GM10847 (cell line): ENCODE data around the gene CACNA1E.

ENCODE experiments used
- POLR2A ChIP-seq: IDR thresholded peaks from 2 replicates; pipeline ENCODE4 v1.6.1; 2011; ENCODE audit not compliant: insufficient read length; ENCODE audit errors: extremely low read depth

CACNA1E gene

GRCh38 chr1:181630398-181630797 is 147.1 kb downstream of the CACNA1E start:
- TF ChIP-seq POLR2A: no peak

DNA sequence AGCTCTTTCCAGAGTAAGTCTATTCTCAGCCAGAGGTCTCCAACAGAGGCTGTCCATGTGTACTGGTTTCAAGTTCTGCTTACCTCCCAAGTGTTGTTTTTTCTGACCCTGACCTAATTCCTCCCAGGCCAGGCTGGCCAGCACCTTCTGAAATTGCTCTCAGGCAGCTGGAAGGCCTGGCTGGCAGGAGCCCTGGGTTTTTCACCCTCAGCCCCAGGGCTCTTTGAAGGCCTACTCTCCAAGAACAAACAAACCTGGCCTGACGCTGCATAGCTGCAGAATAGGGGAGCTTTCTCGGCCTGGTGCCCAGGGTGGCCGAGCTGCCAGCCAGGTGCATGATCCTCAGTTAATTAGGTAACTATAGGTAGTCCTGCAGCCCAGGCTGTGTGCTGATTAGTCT is 147.5 kb downstream of the CACNA1E start:
- no peak for TF ChIP-seq POLR2A

DNA sequence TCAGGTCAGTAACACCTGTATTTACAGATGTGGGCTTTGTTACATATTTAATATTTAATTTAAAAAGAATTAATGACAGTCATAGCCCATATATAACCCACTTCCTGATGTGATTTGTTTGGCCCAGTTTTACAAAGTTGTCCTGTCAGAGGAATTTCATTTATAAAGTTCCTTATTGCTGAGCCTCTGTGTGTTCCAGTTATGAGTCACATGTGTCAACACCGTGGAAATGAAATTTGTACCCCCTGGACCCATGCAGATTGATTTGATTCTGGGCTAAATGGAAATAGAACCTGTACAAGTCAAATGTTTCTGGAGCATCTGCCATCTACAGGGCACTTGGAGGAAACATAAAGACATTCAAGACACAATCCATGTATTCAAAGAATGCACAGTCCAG is 149.2 kb downstream of the CACNA1E start:
- no peak for TF ChIP-seq POLR2A

DNA sequence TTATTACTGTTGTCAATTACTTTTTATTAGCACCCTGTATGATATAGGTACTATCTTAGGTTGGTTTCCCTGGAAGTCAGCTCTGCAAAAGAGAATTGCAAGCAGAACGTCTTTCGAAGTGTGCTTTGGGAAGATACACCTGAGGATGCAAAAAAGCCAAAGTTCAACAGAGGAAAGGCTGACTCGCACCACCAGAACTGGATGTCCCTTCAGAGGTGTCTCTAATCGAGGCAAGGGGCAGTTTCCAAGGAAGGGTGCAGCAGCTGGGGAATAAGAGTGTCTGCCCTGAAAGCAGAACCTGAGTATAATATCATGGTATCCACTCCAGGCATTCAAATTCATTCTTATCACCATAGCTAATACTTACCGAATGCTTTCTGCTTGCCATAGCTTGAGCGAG is 149.6 kb downstream of the CACNA1E start:
- TF ChIP-seq POLR2A: no peak

- no peak for TF ChIP-seq POLR2A
Observed at GRCh38 chr1:181635110-181635509, 151.8 kb downstream of the CACNA1E start.

DNA sequence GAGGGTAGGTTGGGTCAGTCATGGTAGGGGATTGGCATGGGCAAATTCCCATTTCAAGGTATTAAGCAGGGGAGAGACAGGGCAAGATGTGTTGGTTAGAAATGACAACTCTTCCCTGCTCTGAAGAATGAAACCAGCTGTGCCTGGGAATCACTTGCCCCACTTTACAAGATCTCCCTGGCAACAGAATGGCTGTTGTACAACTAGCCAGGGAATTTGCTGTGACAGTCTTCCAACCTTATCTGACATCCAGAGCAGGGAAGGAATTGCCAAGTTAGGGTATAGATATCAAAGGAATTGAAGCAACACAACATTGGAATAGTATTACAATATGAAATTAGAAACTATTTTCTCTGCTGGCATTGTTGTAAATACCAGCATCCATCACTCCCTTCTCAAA is 154.7 kb downstream of the CACNA1E start:
- no peak for TF ChIP-seq POLR2A

- TF ChIP-seq POLR2A: no peak
Observed at GRCh38 chr1:181640956-181641355, 157.6 kb downstream of the CACNA1E start.

GRCh38 chr1:181643631-181644030 is 160.3 kb downstream of the CACNA1E start:
- TF ChIP-seq POLR2A: no peak

DNA sequence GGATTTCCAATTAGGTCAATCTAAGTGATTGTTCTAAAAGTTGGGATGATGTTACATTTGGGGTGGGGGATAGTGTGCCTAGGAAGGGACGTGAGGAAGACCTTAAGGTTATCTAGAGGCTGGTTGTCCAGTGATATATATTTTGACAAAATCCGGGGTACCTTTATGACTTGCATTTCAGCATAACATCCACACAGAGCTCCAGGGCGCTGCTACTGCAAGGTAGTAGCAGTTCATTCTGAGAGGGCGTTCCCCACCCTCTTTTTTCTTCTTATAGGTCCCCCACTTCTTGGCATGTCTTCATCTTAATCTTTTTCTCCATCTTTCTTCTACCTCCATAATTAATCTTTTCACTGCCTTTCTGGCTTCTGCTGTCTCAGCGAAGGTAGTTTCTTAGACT is 161.9 kb downstream of the CACNA1E start:
- no peak for TF ChIP-seq POLR2A

- TF ChIP-seq POLR2A: no peak
Observed at GRCh38 chr1:181646710-181647109, 163.4 kb downstream of the CACNA1E start.

DNA sequence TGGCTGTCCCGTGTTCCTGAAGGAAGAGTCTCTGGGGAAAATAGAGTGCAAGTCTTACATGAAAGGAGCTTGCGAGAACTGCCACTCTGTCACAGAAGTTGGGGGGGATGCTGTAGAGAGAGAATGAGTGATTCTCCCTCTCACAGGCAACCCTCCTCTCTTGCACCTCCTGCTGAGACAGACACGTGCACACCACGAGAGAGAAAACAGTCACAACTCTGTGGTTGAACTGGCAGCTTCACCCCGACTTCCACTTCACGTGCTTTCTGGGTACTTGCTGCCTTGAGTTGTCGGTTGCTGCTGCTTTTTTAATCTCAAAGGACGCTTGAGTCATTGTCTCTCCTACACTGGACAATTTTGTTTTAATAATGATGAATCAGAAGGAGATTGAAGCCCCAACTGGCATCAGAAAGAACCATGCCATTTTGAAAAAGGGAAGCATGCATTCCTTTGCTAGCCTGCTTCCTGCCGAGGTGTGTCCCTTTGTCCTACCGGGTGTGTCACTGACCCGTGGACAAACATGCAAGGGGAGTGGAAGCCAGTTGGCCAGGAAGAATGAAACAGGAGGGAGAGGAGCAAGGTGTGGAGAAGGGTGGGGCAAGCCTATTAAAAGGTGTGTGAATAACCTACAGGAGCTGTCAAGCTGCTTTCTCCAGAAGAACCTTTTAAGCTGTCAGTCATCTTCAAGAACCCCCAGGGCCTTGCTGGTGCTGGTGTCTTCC is 164.2 kb downstream of the CACNA1E start:
- no peak for TF ChIP-seq POLR2A

DNA sequence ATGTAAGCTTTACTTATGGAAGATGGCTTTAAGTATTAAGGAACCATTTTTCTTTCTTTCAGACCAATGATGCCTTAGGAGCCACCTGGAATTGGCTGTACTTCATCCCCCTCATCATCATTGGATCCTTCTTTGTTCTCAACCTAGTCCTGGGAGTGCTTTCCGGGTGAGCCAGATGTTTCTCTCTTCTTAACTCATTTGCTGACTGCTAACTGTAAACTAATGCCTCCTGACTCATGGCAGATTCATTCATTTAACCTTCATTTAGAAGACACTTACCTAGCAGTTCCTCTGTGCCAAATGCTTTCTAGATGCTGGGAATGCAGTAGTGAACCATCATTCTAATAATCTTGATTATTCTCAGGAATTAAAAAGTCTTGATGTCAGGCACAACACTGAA is 168.0 kb downstream of the CACNA1E start:
- no peak for TF ChIP-seq POLR2A

GRCh38 chr1:181655756-181656155 is 172.4 kb downstream of the CACNA1E start:
- no peak for TF ChIP-seq POLR2A

DNA sequence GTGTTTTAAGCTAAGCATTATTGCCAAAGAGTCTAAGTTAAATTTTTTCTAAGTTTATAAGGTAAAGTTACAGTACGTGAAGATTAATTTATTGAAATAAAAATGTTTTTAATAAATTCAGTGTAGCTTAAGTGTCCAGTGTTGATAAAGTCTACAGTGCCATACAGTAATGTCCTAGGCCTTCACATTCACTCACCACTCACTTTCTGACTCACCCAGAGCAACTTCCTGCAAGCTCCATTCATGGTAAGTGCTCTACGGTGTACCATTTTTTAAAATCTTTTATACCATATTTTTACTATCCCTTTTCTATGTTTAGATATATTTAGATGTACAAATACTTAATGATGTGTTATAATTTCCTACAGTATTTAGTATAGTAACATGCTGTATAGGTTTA is 173.2 kb downstream of the CACNA1E start:
- no peak for TF ChIP-seq POLR2A

DNA sequence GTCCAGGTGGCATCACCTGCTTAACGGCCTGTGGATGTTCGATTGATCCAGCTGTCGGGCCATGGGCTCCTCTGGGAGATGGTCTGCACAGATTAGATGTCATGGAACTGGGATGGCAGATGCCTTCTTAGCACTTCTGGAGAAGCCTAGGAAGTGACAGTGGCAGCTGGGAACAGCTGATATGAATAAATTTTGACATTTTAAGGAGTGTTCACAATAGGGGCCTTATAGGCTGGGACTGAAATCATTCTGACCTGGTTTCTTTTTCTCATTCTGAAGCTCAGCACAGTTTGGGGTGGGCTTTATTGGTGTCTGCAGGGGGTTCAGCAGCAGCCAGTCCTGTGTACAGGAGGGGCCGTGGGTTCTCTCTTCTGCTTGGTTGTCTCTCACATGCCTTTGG is 175.3 kb downstream of the CACNA1E start:
- no peak for TF ChIP-seq POLR2A

DNA sequence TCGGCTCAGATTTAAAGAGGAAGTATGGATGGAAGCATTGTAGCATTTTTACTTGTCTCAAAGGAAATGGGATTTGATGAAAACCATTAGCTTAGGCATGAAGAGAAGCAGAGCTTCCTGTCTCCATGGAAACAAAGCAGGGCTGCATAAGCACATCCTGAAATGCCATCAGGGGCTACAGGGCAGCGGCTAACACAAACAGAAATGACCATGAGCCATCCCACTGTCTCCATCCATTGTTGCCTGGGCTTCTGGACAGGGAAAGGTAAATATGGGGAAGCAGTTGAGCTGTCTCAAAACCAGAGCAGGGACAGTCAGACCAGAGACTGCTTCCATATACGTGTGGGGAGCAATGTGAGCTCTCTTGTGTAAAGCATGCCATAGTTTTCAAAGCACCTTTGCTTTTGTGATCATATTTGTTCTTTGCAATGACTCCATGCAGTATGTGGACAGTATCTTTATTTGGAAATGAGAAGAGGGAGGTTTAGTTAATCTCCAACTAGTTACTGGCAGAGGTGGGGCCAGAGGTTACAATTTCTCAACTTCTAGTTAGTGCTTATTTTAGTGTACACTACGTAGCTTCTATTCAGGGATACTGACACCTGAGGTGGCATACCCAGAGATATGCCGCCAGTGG is 176.1 kb downstream of the CACNA1E start:
- TF ChIP-seq POLR2A: no peak

DNA sequence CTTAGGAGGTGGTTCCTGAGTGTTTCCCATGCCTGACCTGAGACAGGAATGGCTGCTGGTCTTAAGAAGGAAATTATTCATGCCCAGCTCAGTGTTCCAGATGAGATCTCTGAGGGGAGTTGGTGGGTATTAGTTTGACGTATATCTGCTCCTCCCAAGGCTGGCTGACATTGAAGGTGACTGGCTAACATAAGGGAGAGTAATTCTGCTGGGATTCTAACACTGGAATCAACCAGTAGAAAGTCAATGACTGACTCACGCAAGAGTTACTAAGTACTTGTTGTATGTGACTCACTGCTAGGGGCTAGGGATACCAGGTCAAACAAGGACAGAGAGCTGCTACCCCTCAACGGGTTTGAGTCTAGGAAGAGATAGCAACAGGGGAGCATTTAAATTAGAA is 177.3 kb downstream of the CACNA1E start:
- TF ChIP-seq POLR2A: no peak
